Body of pancreas (tissue), 4 donors: ENCODE data around the gene RFC2.
"Not testable (repeated sequence)": the region's sequence is repeated elsewhere in the genome, so short reads cannot be mapped to it uniquely, and the experiment has no call there.

Source experiments
- POLR2A ChIP-seq, 3 donors: fragments of 450-650 bp; IDR thresholded peaks; one replicate each; pipeline ENCODE4 v1.6.1; 2016; ENCODE audit warnings: antibody characterized with exemption in 3 of 3, mild to moderate bottlenecking in 2 of 3
- TF ChIP-seq, protein P1 (sequence below), 7 experiments: fragments of 450-650 bp in 4 of 7; fragments of 200-600 bp in 3 of 7; sonication (generic) in 3 of 7; IDR thresholded peaks; one replicate each; pipeline ENCODE4 v1.5.1; 2016 to 2019; ENCODE audit warnings: antibody characterized with exemption in 7 of 7

DNA sequence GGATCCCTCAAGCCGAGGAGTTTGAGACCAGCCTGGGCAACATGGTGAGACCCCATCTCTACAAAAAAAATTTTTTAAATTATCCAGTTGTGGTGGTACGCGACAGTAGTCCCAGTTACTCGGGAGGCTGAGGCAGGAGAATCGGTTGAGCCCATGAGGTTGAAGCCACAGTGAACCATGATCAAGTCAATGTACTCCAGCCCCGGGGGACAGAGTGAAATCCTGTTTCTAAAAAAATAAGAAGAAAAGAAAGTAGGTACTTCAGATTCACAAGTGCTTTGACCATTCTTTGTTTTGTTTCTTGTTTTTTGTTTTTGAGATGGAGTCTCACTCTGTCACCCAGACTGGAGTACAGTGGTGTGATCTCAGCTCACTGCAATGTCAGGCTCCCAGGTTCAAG lies 1.3 kb upstream of the RFC2 start:
- TF ChIP-seq, protein P1, sequence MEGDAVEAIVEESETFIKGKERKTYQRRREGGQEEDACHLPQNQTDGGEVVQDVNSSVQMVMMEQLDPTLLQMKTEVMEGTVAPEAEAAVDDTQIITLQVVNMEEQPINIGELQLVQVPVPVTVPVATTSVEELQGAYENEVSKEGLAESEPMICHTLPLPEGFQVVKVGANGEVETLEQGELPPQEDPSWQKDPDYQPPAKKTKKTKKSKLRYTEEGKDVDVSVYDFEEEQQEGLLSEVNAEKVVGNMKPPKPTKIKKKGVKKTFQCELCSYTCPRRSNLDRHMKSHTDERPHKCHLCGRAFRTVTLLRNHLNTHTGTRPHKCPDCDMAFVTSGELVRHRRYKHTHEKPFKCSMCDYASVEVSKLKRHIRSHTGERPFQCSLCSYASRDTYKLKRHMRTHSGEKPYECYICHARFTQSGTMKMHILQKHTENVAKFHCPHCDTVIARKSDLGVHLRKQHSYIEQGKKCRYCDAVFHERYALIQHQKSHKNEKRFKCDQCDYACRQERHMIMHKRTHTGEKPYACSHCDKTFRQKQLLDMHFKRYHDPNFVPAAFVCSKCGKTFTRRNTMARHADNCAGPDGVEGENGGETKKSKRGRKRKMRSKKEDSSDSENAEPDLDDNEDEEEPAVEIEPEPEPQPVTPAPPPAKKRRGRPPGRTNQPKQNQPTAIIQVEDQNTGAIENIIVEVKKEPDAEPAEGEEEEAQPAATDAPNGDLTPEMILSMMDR (IDR thresholded peaks at IDR 0.05), result not testable (repeated sequence)
- not testable (repeated sequence) for TF ChIP-seq POLR2A (IDR thresholded peaks at IDR 0.05)
